Measurements from ENCODE around the gene PARVG.
A peak's percentile ranks its signal among the peaks of the same experiment; 100 is the strongest.

The PARVG gene

DNA sequence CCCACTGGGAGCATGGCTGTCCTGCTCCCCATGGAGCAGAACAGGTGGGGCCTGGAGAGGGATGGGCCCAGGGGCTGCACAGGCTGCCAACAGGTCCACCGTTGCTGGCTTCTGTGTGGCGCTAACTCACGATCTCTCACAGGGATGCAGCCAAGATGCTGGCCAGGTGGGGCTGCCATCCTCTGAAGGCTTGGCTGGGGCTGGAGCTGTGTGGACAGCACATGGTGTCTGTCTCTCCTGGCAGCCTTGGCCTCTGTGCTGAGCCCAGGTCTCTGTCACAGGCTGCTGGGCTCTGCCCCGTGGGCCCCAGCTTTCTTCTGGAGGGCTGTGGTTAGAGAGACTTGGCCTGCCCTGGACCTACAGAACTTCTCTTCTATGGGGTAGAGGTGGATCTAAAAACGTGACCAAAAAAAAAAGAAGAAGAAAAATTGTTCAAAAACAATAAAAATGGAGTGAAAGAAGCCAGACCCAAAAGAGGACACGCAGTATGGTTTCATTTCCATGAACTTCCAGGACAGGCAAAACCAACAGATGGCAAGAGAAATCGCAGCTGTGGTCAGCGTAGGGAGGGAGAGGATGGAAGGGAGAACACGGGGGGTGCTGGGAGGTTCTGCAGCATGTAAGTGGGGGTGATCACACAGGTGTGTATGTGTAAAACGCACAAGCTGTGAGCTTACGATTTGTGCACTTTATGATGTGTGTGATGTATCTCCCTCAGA is 12.2 kb downstream of the PARVG start:
- peaks cover 95% of the 10 kb centered on the region for H3K36me3 ChIP-seq
- TF ChIP-seq, protein P1, sequence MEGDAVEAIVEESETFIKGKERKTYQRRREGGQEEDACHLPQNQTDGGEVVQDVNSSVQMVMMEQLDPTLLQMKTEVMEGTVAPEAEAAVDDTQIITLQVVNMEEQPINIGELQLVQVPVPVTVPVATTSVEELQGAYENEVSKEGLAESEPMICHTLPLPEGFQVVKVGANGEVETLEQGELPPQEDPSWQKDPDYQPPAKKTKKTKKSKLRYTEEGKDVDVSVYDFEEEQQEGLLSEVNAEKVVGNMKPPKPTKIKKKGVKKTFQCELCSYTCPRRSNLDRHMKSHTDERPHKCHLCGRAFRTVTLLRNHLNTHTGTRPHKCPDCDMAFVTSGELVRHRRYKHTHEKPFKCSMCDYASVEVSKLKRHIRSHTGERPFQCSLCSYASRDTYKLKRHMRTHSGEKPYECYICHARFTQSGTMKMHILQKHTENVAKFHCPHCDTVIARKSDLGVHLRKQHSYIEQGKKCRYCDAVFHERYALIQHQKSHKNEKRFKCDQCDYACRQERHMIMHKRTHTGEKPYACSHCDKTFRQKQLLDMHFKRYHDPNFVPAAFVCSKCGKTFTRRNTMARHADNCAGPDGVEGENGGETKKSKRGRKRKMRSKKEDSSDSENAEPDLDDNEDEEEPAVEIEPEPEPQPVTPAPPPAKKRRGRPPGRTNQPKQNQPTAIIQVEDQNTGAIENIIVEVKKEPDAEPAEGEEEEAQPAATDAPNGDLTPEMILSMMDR (IDR thresholded peaks at IDR 0.05), result no peak
- H3K27ac ChIP-seq, result peak overlapping the region; percentile 62
- no peak overlapping the region for H3K4me3 ChIP-seq (ENCODE audit: low read depth in 1 of 2, low read length in 1 of 2)
- no peaks in the 10 kb centered on the region for H3K27me3 ChIP-seq
- H3K4me1 ChIP-seq (ENCODE audit: control insufficient read depth in 1 of 2, insufficient read depth in 1 of 2, low read depth in 1 of 2, low read length in 1 of 2), result peaks cover 33 to 36% of the 10 kb centered on the region in 2 experiments
- H3K9me3 ChIP-seq, result no peaks in the 10 kb centered on the region

DNA sequence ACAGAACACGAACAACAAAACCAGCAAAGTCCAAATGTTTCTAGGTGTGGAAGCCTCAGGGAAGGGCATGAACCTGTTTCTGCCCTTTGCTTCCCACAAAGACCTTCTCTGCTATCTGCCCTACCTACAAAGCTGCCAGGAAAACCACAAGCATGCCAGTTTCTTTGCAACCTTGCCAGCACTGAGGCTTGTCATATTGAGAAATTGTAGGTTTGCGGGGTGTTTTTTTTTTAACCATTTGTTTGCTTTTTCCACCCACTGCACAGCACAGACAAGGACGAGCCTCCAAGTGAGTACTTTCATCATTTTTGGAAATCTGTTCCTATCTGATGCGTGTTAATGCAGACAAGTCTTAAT is 12.8 kb downstream of the PARVG start:
- H3K4me3 ChIP-seq (ENCODE audit: low read depth in 1 of 2, low read length in 1 of 2), result no peak overlapping the region
- TF ChIP-seq, protein P1 (IDR thresholded peaks at IDR 0.05), result no peak
- peaks cover 95% of the 10 kb centered on the region for H3K36me3 ChIP-seq
- no peaks in the 10 kb centered on the region for H3K9me3 ChIP-seq
- peak overlapping the region; percentile 62 for H3K27ac ChIP-seq
- H3K4me1 ChIP-seq (ENCODE audit: control insufficient read depth in 1 of 2, insufficient read depth in 1 of 2, low read depth in 1 of 2, low read length in 1 of 2), result peaks cover 33 to 36% of the 10 kb centered on the region in 2 experiments
- H3K27me3 ChIP-seq, result no peaks in the 10 kb centered on the region

DNA sequence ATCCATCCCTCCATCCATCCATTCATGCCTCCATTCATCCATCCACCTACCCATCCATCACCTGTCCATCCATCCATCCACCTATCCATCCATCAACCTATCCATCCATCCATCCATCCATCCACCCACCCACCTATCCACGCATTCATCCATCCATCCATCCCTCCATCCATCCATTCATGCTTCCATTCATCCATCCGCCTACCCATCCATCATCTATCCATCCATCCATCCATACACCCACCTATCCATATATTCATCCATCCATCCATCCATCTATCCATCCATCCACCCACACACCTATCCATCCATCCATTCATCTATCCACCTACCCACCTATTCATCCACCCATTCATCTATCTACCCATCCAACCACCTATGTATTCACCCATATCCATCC is 13.8 kb downstream of the PARVG start:
- Histone ChIP-seq H3K27ac (no peak overlapping the region), H3K4me3 (ENCODE audit: low read depth in 1 of 2, low read length in 1 of 2) (no peak overlapping the region), H3K27me3 (no peaks in the 10 kb centered on the region), H3K36me3 (peaks cover 95% of the 10 kb centered on the region), H3K4me1 (ENCODE audit: control insufficient read depth in 1 of 2, insufficient read depth in 1 of 2, low read depth in 1 of 2, low read length in 1 of 2) (peaks cover 33 to 39% of the 10 kb centered on the region in 2 experiments), H3K9me3 (no peaks in the 10 kb centered on the region)
- TF ChIP-seq, protein P1 (IDR thresholded peaks at IDR 0.05), result no peak

DNA sequence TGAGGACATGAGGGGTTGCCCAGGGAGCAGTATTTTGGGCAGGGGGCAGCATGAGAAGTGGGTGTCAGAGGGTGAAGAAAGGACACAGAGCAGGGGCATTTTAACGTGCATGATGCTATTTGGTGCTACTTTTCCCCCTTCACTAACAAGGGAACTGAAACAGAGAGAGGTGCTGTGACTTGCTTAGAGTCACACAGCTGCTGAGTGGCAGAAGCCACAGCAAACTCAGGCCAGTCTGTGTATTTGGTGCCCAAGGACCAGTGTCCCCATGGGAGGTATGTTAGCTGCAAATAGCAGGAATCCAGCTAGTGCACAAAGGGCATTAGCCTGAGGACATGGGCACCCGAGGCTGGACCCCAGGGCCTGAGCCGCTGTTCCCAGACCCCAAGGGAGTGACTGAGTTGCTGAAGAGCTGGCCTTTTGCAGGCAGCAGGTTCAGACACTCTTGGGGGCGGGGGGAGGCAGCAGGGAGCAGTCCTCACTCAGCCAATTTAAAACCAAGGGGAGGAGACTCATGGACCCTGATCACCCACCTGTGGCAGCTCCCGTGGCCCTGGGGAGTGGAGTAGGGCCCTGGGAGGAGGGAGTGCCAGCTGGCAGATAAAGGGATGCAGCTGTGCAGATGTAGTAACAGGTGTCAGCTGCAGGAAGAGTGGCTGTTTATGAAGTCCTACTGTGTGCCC is 14.6 kb downstream of the PARVG start:
- H3K9me3 ChIP-seq, result no peaks in the 10 kb centered on the region
- H3K36me3 ChIP-seq, result peaks cover 95% of the 10 kb centered on the region
- H3K4me3 ChIP-seq (ENCODE audit: low read depth in 1 of 2, low read length in 1 of 2), result no peak overlapping the region
- peaks cover 33 to 38% of the 10 kb centered on the region in 2 experiments for H3K4me1 ChIP-seq (ENCODE audit: control insufficient read depth in 1 of 2, insufficient read depth in 1 of 2, low read depth in 1 of 2, low read length in 1 of 2)
- TF ChIP-seq, protein P1 (IDR thresholded peaks at IDR 0.05), result no peak
- no peaks in the 10 kb centered on the region for H3K27me3 ChIP-seq
- H3K27ac ChIP-seq, result no peak overlapping the region

DNA sequence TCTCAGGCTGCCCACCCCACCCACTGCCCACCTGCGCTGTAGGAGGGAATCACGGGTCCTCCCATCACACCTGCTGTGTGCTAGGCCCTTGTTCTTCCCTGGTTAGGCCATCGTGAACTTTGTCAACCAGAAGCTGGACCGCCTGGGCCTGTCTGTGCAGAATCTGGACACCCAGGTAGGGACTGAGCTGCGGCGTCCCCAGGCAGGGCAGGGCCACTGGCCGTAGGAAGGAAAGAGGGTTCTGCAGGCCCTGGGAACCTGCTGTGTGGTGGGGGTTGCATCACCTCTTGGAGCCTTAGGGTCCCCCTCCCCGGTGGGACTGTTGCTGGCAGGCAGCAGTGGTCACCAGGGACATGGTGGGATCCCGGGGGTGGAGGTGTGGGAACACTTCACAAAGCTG is 15.5 kb downstream of the PARVG start:
- Histone ChIP-seq H3K36me3 (peaks cover 96% of the 10 kb centered on the region), H3K27ac (no peak overlapping the region), H3K9me3 (no peaks in the 10 kb centered on the region), H3K4me3 (ENCODE audit: low read depth in 1 of 2, low read length in 1 of 2) (no peak overlapping the region), H3K27me3 (no peaks in the 10 kb centered on the region), H3K4me1 (ENCODE audit: control insufficient read depth in 1 of 2, insufficient read depth in 1 of 2, low read depth in 1 of 2, low read length in 1 of 2) (peaks cover 27 to 30% of the 10 kb centered on the region in 2 experiments)
- TF ChIP-seq, protein P1 (IDR thresholded peaks at IDR 0.05), result no peak
